Thyroid gland (tissue), 4 donors: ENCODE data around the gene RPL41.

Experiments
- POLR2A ChIP-seq, 2 donors: fragments of 450-650 bp; IDR thresholded peaks; one replicate each; pipeline ENCODE4 v1.6.1; 2017; ENCODE audit warnings: antibody characterized with exemption in 2 of 2, mild to moderate bottlenecking in 2 of 2, moderate library complexity in 1 of 2
- TF ChIP-seq, protein P1 (sequence below), 6 experiments: fragments of 200-600 bp in 3 of 6; fragments of 450-650 bp in 3 of 6; sonication (generic) in 3 of 6; IDR thresholded peaks; one replicate each; pipeline ENCODE4 v1.5.1; 2016 to 2019; ENCODE audit warnings: antibody characterized with exemption in 6 of 6, mild to moderate bottlenecking in 2 of 6, inconsistent platforms in 1 of 6, moderate library complexity in 1 of 6

DNA sequence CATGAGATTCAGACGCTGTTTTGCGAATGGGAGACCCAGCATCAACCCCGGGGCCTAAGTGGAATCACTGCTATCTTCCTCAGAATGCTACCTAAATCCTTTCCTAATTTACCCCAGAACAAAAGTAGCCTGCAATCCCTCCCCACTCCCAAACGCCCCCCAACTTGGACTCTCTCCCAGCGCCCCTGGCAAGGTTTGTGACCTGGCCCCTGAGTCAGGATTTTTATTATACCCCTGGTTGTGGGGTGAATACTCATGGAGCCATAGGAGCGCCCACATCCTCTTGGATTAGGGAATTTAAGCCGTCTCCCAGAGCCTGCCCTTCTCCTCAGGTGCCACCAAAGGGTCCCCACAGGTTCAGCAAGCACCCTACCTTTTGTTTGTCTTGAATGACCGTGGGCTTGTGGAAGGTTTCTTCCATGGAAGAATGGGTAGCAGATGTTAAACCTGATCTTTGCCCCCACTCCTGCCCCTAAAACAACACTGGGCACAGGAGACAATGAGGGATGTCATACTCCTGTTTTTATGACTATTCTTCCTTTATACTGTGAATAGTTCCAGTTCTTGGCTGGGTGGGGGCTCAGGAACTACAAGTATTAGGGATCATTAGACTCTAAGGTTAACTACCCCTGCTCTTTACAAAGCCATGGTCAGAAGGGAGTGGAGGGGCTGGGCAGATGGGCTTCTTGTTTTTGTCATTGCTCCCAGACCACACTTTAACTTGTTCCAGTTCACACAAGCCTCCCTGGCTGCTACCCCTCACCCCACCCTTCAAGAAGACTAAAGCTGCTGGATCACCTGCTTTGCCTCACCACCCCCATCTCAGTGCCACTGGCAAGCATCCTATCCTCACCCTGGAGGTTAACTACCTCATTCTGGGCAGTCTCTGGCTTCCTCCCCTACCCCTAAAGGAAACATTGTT, 36.6 kb downstream of the RPL41 start:
- TF ChIP-seq, protein P1, sequence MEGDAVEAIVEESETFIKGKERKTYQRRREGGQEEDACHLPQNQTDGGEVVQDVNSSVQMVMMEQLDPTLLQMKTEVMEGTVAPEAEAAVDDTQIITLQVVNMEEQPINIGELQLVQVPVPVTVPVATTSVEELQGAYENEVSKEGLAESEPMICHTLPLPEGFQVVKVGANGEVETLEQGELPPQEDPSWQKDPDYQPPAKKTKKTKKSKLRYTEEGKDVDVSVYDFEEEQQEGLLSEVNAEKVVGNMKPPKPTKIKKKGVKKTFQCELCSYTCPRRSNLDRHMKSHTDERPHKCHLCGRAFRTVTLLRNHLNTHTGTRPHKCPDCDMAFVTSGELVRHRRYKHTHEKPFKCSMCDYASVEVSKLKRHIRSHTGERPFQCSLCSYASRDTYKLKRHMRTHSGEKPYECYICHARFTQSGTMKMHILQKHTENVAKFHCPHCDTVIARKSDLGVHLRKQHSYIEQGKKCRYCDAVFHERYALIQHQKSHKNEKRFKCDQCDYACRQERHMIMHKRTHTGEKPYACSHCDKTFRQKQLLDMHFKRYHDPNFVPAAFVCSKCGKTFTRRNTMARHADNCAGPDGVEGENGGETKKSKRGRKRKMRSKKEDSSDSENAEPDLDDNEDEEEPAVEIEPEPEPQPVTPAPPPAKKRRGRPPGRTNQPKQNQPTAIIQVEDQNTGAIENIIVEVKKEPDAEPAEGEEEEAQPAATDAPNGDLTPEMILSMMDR (IDR thresholded peaks at IDR 0.05), result no peak
- no peak for TF ChIP-seq POLR2A (IDR thresholded peaks at IDR 0.05)
